Stimulated activated CD8-positive, alpha-beta memory T cell treated with anti-CD3 and anti-CD28 coated beads, Interleukin-12 subunit alpha, Interleukin-12 subunit beta, amount 100 ng/mL, for 4 hours (primary cell): ENCODE results near the gene MAN1A1.

ENCODE experiments used
- DNase-seq: peaks from one replicate; pipeline ENCODE4 v3.0.0-alpha.2; 2020; ENCODE audit warnings: low read depth

MAN1A1 gene

GRCh38 chr6:119325559-119326265 lies 23.8 kb downstream of the MAN1A1 start:
- no peak for DNase-seq

GRCh38 chr6:119324718-119325117 lies 24.8 kb downstream of the MAN1A1 start:
- DNase-seq, result no peak

- DNase-seq, result no peak
Measured at GRCh38 chr6:119323931-119324330, 25.6 kb downstream of the MAN1A1 start.

- no peak for DNase-seq
Measured at GRCh38 chr6:119323478-119323877, 26.1 kb downstream of the MAN1A1 start.

GRCh38 chr6:119322715-119323350 lies 26.7 kb downstream of the MAN1A1 start:
- no peak for DNase-seq

- no peak for DNase-seq
Measured at GRCh38 chr6:119322034-119322433, 27.5 kb downstream of the MAN1A1 start.

GRCh38 chr6:119319694-119320093 lies 29.9 kb downstream of the MAN1A1 start:
- DNase-seq, result no peak

- no peak for DNase-seq
Measured at GRCh38 chr6:119318730-119319129, 30.8 kb downstream of the MAN1A1 start.

GRCh38 chr6:119318176-119318575 lies 31.4 kb downstream of the MAN1A1 start:
- no peak for DNase-seq

GRCh38 chr6:119317007-119317406 lies 32.6 kb downstream of the MAN1A1 start:
- no peak for DNase-seq

- DNase-seq, result no peak
Measured at GRCh38 chr6:119314885-119315272, 34.7 kb downstream of the MAN1A1 start.

- no peak for DNase-seq
Measured at GRCh38 chr6:119313937-119314884, 35.4 kb downstream of the MAN1A1 start.

GRCh38 chr6:119312875-119313338 lies 36.7 kb downstream of the MAN1A1 start:
- DNase-seq, result no peak

- no peak for DNase-seq
Measured at GRCh38 chr6:119312441-119312840, 37.1 kb downstream of the MAN1A1 start.

GRCh38 chr6:119311514-119312142 lies 37.9 kb downstream of the MAN1A1 start:
- no peak for DNase-seq

- DNase-seq, result no peak
Measured at GRCh38 chr6:119310486-119311036, 39.0 kb downstream of the MAN1A1 start.

- no peak for DNase-seq
Measured at GRCh38 chr6:119308991-119309657, 40.4 kb downstream of the MAN1A1 start.

GRCh38 chr6:119308048-119308570 lies 41.5 kb downstream of the MAN1A1 start:
- DNase-seq, result no peak

- no peak for DNase-seq
Measured at GRCh38 chr6:119307056-119307455, 42.5 kb downstream of the MAN1A1 start.

GRCh38 chr6:119306396-119306968 lies 43.1 kb downstream of the MAN1A1 start:
- no peak for DNase-seq
